ENCODE data around the gene CD22. TPM values are rescaled to one million over a fixed set of nuclear protein-coding genes. Genes with fewer than 3 reads are reported as not detected.

Gene CD22
- total RNA-seq, 1 donor from 2014 or later, result 19.1 TPM

DNA sequence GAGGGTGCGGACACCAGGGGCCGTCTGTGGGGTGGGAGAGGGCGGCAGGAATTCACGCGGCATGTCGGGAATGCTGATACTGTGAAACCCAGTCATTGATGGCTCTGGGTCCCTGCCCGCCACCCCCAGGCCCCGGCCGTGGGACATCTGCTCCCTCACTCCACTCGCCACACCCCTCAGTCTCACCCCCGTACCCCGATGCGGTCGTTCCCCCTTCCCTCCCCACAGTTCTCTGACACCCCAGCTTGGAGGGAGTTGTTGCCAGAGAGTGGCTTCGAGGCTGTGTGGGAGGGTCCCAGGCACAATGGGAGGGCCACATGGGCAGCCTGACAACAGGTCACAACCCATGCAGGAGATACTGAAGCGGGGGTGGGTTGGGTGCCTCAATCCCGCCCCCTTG is 35.2 kb upstream of the CD22 start:
- Histone ChIP-seq H3K4me1 (no peaks in the 10 kb centered on the region), H3K9me3 (no peaks in the 10 kb centered on the region), H3K27me3 (ENCODE audit: low read depth) (peaks cover 10% of the 10 kb centered on the region), H3K27ac (no peak overlapping the region), H3K36me3 (no peaks in the 10 kb centered on the region), H3K4me3 (no peak overlapping the region)
- intact Hi-C loops (cut with DNase I), result no loop called here
- DNase-seq (no peak), ATAC-seq (no peak)
- TF ChIP-seq, protein P1, sequence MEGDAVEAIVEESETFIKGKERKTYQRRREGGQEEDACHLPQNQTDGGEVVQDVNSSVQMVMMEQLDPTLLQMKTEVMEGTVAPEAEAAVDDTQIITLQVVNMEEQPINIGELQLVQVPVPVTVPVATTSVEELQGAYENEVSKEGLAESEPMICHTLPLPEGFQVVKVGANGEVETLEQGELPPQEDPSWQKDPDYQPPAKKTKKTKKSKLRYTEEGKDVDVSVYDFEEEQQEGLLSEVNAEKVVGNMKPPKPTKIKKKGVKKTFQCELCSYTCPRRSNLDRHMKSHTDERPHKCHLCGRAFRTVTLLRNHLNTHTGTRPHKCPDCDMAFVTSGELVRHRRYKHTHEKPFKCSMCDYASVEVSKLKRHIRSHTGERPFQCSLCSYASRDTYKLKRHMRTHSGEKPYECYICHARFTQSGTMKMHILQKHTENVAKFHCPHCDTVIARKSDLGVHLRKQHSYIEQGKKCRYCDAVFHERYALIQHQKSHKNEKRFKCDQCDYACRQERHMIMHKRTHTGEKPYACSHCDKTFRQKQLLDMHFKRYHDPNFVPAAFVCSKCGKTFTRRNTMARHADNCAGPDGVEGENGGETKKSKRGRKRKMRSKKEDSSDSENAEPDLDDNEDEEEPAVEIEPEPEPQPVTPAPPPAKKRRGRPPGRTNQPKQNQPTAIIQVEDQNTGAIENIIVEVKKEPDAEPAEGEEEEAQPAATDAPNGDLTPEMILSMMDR (IDR thresholded peaks at IDR 0.05), result no peak

- TF ChIP-seq, protein P1 (IDR thresholded peaks at IDR 0.05), result no peak
- H3K4me3 ChIP-seq, result no peak overlapping the region
- H3K36me3 ChIP-seq, result no peaks in the 10 kb centered on the region
- no peaks in the 10 kb centered on the region for H3K9me3 ChIP-seq
- H3K4me1 ChIP-seq, result no peaks in the 10 kb centered on the region
- intact Hi-C loops (cut with DNase I), result no loop called here
- H3K27ac ChIP-seq, result no peak overlapping the region
- peaks cover 10% of the 10 kb centered on the region for H3K27me3 ChIP-seq (ENCODE audit: low read depth)
- no peak for DNase-seq
- ATAC-seq, result no peak
Observed at GRCh38 chr19:35294328-35294727, 34.7 kb upstream of the CD22 start.

DNA sequence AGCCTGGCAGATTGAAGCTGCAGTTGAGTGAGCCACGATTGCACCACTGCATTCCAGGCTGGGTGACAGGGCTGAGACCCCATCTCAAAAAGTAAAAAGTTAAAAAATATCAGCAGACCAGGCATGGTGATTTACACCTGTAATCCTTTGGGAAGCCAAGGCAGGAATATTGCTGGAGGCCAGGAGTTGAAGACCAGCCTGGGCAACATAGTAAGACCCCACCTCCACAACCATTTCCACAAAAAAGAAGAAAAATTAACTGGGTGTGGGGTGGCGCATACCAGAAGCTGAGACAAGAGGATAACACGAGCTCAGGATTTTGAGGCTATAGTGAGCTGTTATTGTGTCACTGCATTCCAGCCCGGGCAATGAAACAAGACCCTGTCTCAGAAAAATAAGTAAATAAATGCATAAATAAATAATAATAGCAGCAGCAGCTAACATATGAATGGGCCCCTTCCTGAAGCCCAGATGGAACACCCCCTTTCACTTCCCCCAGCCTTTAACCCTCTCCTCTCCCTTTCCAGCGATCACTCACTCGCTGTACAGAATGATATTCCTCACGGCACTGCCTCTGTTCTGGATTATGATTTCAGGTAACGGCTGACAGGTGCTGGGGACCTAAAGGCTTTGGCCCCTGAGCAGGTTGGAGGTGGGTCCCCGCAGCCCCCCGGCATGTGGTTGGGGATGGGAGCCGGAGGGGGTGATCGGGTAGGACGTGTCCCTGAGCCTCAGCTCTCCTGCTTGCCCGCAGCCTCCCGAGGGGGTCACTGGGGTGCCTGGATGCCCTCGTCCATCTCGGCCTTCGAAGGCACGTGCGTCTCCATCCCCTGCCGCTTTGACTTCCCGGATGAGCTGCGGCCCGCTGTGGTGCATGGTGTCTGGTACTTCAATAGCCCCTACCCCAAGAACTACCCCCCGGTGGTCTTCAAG is 33.9 kb upstream of the CD22 start:
- H3K9me3 ChIP-seq, result no peaks in the 10 kb centered on the region
- no peak overlapping the region for H3K27ac ChIP-seq
- H3K4me1 ChIP-seq, result no peaks in the 10 kb centered on the region
- H3K4me3 ChIP-seq, result no peak overlapping the region
- no peak for DNase-seq
- no peaks in the 10 kb centered on the region for H3K36me3 ChIP-seq
- intact Hi-C loops (cut with DNase I), result no loop called here
- TF ChIP-seq, protein P1 (IDR thresholded peaks at IDR 0.05), result no peak
- ATAC-seq, result no peak
- H3K27me3 ChIP-seq (ENCODE audit: low read depth), result peaks cover 11% of the 10 kb centered on the region

GRCh38 chr19:35295792-35296462 is 33.1 kb upstream of the CD22 start:
- TF ChIP-seq, protein P1 (IDR thresholded peaks at IDR 0.05), result no peak
- DNase-seq (no peak), ATAC-seq (no peak)
- Histone ChIP-seq H3K4me1 (no peaks in the 10 kb centered on the region), H3K27me3 (ENCODE audit: low read depth) (peaks cover 14% of the 10 kb centered on the region), H3K27ac (no peak overlapping the region), H3K36me3 (no peaks in the 10 kb centered on the region), H3K4me3 (no peak overlapping the region), H3K9me3 (no peaks in the 10 kb centered on the region)
- intact Hi-C loops (cut with DNase I), result no loop called here

GRCh38 chr19:35296644-35297514 is 32.1 kb upstream of the CD22 start:
- peaks cover 14% of the 10 kb centered on the region for H3K27me3 ChIP-seq (ENCODE audit: low read depth)
- no peak for DNase-seq
- intact Hi-C loops (cut with DNase I), result no loop called here

More at GRCh38 chr19:35296644-35297514, 32.1 kb upstream of the CD22 start:
- no peak overlapping the region for H3K4me3 ChIP-seq
- TF ChIP-seq, protein P1 (IDR thresholded peaks at IDR 0.05), result no peak
- no peaks in the 10 kb centered on the region for H3K36me3 ChIP-seq
- H3K27ac ChIP-seq, result no peak overlapping the region
- no peaks in the 10 kb centered on the region for H3K9me3 ChIP-seq
- ATAC-seq, result no peak
- no peaks in the 10 kb centered on the region for H3K4me1 ChIP-seq

Measured in lower lobe of right lung (tissue), 2 donors.